HG03442 (cell line): ENCODE measurements around the gene APBB3.

Experiments
- ATAC-seq: cut with Tn5 transposase; IDR thresholded peaks from one replicate; pipeline ENCODE4 v1.9.1; 2021; ENCODE audit warnings: mild to moderate bottlenecking, moderate library complexity; ENCODE audit not compliant: unreplicated experiment

Gene APBB3

GRCh38 chr5:140555747-140556312 lies 8.6 kb downstream of the APBB3 start:
- ATAC-seq: no peak

DNA sequence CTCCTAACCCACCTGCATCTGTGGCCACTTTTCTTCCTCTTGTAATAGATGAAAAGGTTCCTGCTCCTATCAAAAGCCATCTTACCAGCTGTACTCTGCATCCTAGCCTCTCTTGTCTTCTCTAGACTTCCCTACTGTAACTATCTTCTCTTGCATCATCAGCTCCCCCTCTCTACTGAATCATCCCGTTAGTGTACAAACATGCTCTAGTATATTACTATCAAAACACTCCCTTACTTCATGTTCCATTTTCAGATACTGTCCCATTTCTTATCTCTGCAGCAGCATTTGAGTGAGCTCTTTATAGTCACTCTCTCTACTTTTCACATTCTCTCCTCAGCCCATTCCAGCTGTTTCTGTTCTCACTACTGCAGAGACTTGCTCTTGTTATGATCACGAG lies 9.9 kb downstream of the APBB3 start:
- ATAC-seq: no peak

GRCh38 chr5:140553657-140554056 lies 10.7 kb downstream of the APBB3 start:
- no peak for ATAC-seq

DNA sequence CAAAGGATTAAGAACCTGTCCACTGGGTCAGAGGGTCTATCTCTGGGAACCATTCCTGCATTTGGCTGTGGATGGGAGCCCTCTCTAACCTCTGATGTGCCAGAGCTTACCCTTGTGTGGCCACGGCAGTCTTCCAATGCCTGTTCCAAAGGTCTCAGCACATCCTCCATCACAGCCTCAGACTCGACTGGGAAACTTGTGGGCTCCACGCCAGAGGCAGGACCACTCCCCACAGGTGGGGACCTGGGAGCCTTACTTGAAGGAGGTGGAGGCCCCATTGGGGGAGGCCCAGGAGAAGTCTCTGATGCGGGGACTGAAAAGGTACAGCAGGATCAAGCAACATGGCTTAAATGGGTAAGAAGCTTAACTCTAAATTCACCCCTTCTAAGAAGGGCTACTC lies 12.5 kb downstream of the APBB3 start:
- no peak for ATAC-seq

GRCh38 chr5:140550147-140551079 lies 14.0 kb downstream of the APBB3 start:
- ATAC-seq: no peak

- no peak for ATAC-seq
Measured at GRCh38 chr5:140549237-140550144, 14.9 kb downstream of the APBB3 start.

- ATAC-seq: no peak
Measured at GRCh38 chr5:140548791-140549190, 15.6 kb downstream of the APBB3 start.

DNA sequence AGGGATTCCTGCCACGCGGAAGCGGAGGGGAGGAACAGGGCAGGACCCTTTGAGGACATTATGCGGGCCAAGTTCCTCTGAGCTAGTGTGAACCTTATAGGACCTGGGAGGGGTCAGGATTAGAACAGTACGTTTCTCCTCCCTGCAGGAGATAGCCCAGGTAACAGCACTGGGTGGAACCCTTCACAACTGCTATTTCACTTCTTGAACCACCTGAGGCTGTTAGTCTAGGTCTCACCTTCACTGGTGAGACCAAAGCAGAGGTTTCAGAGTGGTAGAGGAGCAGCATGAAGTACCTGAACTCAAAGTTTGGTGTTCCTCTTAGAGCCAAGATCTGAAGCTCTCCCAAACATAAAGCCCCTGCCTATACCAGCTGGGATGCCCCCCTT lies 16.1 kb downstream of the APBB3 start:
- ATAC-seq: no peak

DNA sequence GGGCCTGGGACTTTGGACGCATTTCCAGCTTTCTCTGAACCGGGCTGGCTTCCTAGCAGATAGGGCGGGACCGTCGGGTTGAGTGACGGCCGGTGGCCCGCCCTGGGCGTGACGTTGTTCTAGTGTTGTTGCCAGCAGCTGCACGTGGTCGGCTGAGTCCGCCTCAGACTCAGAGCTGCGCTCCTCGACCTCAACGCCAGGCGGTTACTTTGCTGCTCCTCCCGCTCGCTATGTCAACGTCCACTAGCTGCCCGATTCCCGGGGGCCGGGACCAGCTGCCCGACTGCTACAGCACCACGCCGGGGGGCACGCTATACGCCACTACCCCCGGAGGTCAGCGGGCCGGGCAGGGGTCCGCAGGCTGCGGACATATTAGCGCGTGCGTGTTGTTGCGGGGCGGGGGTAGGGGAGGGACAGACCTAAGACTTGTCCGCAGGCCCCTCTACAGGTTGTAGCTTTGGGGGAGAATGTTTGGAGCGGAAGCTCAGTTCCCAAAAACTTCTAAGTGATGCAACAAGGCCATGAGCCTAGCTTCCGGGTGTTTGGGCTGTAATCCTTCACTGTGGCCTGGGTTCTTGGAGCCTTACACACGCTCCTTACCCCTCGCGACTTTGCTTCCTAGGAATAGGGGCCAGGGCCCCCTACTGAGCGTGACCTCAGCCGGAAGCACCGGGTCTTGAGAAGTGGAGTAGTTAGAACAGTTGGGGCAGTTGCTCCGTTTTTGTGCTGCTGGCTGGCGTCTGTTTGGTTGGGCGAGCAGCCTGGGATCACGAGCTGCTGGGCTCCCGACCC lies 16.7 kb downstream of the APBB3 start, which contains the start of gene EIF4EBP3:
EIF4EBP3 (plus strand) TSS at position 155 of the 792 bp plus-strand sequence; CDS start at position 231, 76 bp downstream.
- ATAC-seq: peak; percentile 100

DNA sequence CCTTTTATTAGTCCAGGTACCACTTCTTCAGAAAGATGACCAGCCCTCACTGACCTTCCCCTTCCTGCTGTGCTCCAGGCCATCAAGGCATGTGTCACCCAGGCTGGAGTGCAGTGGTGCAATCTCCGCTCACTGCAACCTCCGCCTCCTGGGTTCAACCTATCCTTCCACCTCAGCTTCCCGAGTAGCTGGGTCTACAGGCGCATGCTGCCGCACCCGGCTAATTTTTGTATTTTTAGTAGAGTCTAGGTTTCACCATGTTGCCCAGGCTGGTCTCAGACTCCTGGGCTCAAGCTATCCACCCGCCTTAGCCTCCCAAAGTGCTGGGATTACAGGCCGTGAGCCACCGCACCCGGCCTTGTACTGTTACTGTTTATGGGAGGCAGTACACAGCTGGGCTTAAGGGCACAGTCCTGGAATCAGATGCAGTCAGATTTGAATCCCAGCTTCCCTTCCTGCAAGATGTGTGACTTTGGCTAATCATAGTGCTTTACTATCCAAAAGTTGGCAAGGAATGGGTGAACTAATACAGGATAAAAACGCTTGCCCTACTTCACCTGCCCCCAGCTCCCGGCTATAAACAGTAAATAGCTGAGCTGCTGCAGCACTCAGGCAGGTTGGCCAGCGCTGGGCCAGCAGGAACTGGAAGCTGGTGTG lies 17.4 kb downstream of the APBB3 start:
- ATAC-seq: no peak

DNA sequence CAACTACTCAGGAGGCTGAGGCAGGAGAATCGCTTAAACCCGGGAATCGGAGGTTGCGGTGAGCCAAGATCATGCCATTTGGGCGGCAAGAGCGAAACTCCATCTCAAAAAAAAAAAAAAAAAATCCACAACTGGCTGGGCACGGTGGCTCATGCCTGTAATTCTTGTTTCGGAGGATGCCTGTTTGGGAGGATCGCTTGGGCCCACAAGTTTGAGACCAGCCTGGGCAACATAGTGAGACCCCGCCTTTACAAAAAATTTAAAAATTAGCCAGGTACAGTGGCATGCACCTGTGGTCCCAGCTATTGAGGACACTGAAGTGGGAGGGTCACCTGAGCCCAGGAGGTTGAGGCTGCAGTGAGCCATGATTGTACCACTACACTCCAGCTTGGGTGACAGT lies 18.8 kb downstream of the APBB3 start:
- no peak for ATAC-seq

DNA sequence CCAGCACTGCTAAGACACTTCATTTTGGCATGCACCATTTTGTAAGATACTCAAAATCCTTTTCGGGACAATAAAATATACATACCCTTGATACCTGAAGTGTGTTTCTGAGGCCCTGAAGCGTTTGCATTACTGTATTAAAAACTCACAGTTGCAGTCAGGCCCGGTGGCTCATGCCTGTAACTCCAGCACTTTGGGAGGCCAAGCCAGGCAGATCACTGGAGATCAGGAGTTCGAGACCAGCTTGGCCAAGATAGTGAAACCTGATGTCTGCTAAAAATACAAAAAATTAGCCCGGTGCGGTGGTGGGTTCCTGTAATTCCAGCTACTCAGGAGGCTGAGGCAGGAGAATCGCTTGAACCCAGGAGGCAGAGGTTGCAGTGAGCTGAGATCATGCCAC lies 19.4 kb downstream of the APBB3 start:
- no peak for ATAC-seq

- ATAC-seq: no peak
Measured at GRCh38 chr5:140542972-140543371, 21.4 kb downstream of the APBB3 start.

- no peak for ATAC-seq
Measured at GRCh38 chr5:140540227-140540626, 24.2 kb downstream of the APBB3 start.

DNA sequence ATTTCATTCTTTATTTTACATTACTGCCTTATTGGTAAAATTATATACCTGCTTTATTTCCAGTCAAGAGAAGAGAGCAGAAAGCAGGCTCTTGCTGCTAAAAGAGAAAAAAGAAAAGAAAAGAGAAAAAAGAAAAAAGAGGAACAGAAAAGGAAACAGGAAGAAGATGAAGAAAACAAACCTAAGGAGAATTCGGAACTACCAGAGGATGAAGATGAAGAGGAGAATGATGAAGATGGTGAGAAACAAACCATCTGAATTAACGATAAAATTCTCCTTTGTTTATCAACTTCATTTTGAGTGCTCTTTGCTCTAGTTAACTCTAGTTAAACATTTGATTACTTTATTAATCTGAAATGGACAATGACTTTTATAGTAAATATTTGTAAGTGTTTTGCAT lies 40.4 kb downstream of the APBB3 start:
- ATAC-seq: no peak

GRCh38 chr5:140513124-140513523 lies 51.3 kb downstream of the APBB3 start:
- no peak for ATAC-seq

GRCh38 chr5:140509898-140510297 lies 54.5 kb downstream of the APBB3 start:
- ATAC-seq: no peak
